Thyroid gland (tissue), 4 donors: ENCODE results near the gene RHOT1.

ENCODE experiments used
- CTCF ChIP-seq, 6 experiments: fragments of 200-600 bp in 3 of 6; fragments of 450-650 bp in 3 of 6; sonication (generic) in 3 of 6; IDR thresholded peaks; one replicate each; pipeline ENCODE4 v1.5.1; 2016 to 2019; ENCODE audit warnings: antibody characterized with exemption in 6 of 6, mild to moderate bottlenecking in 2 of 6, inconsistent platforms in 1 of 6, moderate library complexity in 1 of 6
- POLR2A ChIP-seq, 2 donors: fragments of 450-650 bp; IDR thresholded peaks; one replicate each; pipeline ENCODE4 v1.6.1; 2017; ENCODE audit warnings: antibody characterized with exemption in 2 of 2, mild to moderate bottlenecking in 2 of 2, moderate library complexity in 1 of 2

- TF ChIP-seq CTCF (IDR thresholded peaks at IDR 0.05) (no peak), POLR2A (IDR thresholded peaks at IDR 0.05) (no peak)
Observed at GRCh38 chr17:32185875-32186274, 43.6 kb downstream of the RHOT1 start.
